NCI-H1417 (cell line): ENCODE measurements around the gene TMCO6.

ENCODE experiments used
- DNase-seq, 3 experiments: peaks; one replicate each; lab custom pipeline; 2025; lab: John Stamatoyannopoulos, UW

The TMCO6 gene

DNA sequence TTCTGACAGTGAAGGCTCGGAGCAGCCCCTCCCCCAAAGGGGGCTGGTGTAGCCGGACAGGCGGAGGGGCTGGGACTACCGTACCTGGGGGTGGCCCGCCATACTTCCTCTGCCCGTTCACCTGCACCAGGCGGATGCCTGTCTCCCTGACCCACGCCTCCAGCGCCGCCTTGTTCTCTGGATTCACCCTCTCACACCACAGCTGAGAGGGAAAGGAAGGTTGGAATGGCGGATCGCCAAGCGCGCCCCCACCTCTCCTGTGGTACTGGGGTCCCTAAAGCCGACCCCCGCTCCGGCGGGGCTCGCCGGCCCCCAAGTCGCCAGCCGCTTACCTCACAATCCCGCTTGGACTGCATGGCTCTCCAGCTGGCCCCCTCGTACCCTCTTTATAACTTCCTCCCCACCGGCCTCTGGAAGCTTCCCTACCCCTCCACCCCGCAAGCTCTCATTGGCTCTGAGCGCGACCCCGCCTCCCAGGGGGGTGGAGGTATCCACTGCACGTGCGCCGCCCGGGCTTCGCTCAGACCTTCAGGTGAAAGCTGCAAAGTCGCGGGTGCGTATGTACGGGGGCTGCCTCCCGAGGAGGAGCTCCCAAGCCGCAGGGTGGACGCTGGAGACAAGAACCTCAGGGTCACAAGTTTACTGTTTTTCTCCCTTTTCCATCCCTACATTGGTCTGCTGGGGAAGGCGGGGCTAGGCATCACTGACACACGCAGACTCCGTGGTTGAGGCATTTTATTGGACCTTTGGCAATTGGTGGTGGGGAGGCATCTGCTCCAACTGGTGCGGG, 34.1 kb downstream of the TMCO6 start, which contains the start of gene DND1:
Gene DND1, minus strand, starts transcription at position 390 of the 790 bp plus-strand sequence. Its CDS starts 34 bp downstream, at position 356.
- DNase-seq = no peak

DNA sequence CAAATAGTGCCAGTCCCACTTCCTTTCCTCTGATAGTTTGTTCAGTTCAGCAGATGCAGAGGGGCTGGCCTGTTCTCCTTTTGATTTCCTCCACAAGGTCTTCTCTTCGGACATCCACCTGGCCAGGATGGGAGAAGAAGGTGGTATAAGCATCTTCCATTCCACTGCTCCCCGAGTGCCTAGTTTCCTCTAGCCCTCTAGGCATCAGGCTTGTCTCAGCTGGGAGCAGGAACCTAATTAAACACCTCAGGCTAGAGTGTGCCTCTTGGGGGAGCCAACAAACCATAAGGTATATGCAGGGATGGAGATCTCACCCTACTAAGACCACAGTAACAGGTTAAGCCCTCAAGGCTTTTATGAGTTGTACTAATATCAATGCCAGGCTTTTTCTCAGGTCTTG, 35.0 kb downstream of the TMCO6 start:
- DNase-seq = no peak

DNA sequence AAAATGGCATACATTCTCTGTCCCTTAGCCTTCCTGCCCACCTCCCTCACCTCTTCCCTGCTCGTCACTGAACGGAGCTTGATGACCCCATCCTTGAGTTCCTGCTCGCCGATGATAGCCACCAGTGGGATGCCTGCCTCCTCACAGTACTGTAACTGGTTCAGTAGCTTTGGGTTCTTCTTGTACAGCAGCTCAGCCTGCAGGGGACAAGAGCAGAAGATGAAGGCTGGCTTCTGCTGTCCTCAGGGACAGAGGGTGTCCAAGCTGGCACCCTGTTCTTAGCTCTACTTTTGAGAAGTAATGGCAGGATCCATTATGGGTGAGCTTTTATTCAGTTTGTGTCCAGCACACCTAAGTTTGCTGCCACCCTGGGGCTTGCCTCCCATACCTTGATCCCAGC, 35.4 kb downstream of the TMCO6 start:
- no peak for DNase-seq

DNA sequence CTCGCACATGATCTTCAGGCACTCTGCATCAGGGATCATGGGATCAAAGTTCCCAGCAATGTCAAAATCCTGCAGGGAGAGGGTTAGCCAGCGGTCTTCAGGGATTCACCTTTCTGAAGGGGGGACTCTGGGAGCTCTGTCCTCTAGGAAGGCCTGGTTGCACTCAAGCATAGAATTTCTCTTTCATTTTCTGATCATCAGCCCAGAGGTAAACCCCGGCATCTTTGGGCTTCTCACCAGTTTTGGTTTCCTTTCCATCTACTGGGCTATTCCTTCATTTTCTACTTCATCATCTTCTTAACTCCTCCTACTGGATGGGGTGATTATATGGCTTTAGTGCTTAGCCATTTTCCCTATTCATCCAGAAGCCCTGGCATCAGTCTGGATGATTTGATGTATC, 38.7 kb downstream of the TMCO6 start:
- no peak for DNase-seq

DNA sequence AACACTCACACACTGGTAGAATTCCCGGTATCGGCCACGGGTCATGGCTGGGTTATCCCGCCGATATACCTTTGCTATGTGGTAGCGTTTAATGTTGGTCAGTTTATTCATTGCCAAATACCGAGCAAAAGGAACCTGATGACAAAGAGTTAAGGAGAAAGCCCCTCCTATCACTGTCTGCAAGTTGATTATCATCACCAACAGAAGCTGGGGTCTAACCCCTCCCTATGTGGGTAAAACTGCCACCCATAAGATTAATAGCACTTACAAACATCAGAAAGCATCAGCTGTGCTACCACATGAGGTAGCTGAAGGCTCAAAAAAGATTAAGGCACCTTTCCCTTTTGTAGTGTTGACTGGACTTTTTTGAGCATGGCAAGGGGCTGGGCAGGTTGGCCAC, 39.7 kb downstream of the TMCO6 start:
- no peak for DNase-seq

DNA sequence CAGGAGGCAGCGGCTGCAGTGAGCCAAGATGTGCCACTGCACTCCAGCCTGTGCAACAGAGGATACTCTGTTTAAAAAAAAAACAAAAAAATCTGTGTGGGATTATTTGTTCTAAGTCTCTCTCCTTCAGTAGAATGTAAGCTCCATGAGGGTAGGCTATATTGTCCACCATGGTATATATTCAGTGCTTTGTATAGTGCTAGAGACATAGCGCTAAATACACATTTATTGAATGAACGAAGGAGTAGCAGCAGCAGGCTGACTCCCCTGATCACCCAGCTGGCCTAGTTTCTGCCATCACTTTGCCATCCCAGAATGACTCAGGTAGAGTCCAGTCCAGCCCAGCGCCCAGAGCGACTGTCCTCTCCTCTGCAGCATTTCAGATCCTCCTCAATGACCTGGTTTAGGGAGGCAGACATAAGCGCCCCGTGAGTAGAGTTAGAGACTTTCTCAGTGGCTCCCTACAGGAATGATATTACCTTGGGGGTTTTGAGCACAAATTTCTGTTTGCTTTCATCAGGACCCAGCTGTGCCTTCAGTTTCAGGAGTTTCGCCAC, 51.2 kb downstream of the TMCO6 start:
- no peak for DNase-seq

DNA sequence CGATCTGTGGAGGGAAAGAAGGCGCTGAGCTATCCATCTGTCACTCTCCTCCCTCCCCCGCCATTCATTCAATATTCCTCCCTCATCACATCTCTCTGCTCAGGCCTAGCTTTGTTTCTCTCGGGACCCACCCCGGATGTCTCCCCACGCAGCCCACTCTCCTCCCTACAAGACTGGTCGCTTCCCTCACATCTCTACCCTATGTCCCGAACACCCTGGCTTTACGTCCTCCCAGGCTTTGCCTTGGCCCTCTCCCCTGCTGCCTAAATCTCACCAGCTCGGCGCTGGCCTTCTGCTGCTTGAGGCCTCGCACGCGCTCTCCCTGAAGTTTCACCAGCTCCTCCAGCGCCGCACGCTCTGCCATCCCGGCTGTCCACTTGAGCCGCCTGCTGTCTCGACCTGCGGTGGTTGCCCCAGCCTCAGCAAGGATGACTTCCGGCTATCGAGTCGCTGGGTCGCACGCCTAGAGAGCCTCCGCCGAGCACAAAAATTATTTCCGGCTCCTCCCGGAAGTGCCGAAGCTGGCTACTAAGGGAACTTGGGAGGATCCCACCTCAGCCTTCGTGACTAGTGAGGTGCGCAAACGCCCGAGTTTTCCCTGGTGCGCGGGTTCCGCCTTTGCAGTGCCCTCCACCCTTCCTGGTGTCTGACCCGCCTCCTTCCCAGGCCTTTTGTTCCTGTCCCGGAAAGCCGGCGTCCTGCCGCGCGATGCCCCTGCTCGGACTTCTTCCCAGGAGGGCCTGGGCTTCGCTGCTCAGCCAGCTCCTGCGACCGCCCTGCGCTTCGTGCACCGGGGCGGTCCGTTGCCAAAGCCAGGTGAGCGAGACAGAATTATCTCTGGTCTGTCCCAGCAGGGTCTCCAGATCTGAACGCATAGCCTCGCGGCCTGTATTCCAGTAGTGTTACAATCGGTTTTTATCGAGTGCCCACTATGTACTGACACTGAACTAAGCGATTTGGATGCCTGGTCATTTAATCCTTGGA, 52.0 kb downstream of the TMCO6 start, which contains the start of the genes HARS1 and HARS2:
Gene HARS1, minus strand, starts transcription at position 430 of the 984 bp plus-strand sequence. Its CDS starts 66 bp downstream, at position 364.
Gene HARS2, plus strand, starts transcription at position 515 of the 984 bp plus-strand sequence. Its CDS starts 194 bp downstream, at position 709.
- DNase-seq = peak; percentile 80 to 92 (median 90)

DNA sequence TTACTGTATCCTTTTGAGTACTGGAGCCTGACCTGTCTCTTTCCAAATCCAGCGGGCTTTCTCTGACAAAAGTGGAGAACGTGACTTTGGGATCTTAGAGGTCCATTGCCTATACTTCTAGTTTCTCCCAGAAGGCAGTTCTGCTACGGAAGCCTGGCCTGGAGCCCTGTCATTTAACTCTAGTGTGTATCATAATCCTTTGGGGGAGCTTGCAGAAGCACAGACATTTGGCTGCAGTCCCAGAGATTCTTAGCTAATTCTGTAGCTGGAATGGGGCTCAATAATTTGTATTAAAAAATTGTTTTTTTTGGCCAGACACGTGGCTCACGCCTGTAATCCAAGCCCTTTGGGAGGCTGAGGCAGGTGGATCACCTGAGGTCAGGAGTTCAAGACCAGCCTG, 55.0 kb downstream of the TMCO6 start:
- no peak for DNase-seq
